T-cell (primary cell): Measurements from ENCODE around the gene ACTL10. TPM values are rescaled to one million over a fixed set of nuclear protein-coding genes. Genes with fewer than 3 reads are reported as not detected.
"Not testable (repeated sequence)": the region's sequence is repeated elsewhere in the genome, so short reads cannot be mapped to it uniquely, and the experiment has no call there.

Source experiments
- ATAC-seq, 4 experiments: fragments of 200-7000 bp in 3 of 4; fragments of 150-1000 bp in 1 of 4; cut with Tn5 transposase; replicated peaks in 1 of 4; 1 replicate in 3 of 4; 2 replicates in 1 of 4; pipeline ENCODE4 v1.10.0; 2021; ENCODE audit warnings: moderate library complexity in 3 of 4, mild to moderate bottlenecking in 2 of 4, moderate number of reproducible peaks in 1 of 4
- CTCF ChIA-PET, 2 donors: fragments of 300-600 bp; sonication (Branson Sonifier 250); formaldehyde crosslinking; loops; one replicate each; lab custom pipeline; 2022; ENCODE audit warnings: antibody characterized with exemption in 2 of 2; lab: Charles Lee
- POLR2A ChIA-PET, 2 donors: fragments of 300-600 bp; sonication (Branson Sonifier 250); formaldehyde crosslinking; loops; one replicate each; lab custom pipeline; 2022; ENCODE audit warnings: antibody characterized with exemption in 2 of 2; lab: Charles Lee
- DNase-seq, 35 experiments: peaks; one replicate each; pipeline versions ENCODE4 v3.0.0 to v3.0.0-alpha.2; 2013 to 2023
- H3K27ac ChIP-seq: one replicate; pipeline ENCODE4 v1.5.1; 2013; ENCODE audit warnings: low read length
- H3K27me3 ChIP-seq, 2 experiments: replicated peaks in 1 of 2; 1 replicate in 1 of 2; 2 replicates in 1 of 2; pipeline versions ENCODE4 v1.6.1 to v1.7.0; 2013; ENCODE audit warnings: low read length in 1 of 2, mixed read lengths in 1 of 2; ENCODE audit not compliant: control insufficient read depth in 2 of 2, insufficient read depth in 2 of 2; ENCODE audit errors: extremely low read depth in 1 of 2
- H3K36me3 ChIP-seq, 2 donors: 1 replicate in 1 of 2; 2 replicates in 1 of 2; pipeline versions ENCODE4 v1.6.1 to v1.7.0; 2013; ENCODE audit warnings: low read length in 1 of 2; ENCODE audit not compliant: control insufficient read depth in 2 of 2, insufficient read depth in 1 of 2; ENCODE audit errors: extremely low read depth in 1 of 2
- H3K4me1 ChIP-seq, 2 experiments: 1 replicate in 1 of 2; 2 replicates in 1 of 2; pipeline versions ENCODE4 v1.6.1 to v1.7.0; 2013; ENCODE audit warnings: low read length in 2 of 2, mixed read lengths in 1 of 2; ENCODE audit not compliant: insufficient read depth in 2 of 2, control insufficient read depth in 1 of 2; ENCODE audit errors: extremely low read depth in 1 of 2
- H3K4me3 ChIP-seq, 2 donors: 1 replicate in 1 of 2; 2 replicates in 1 of 2; pipeline versions ENCODE4 v1.5.1 to v1.7.0; 2013; ENCODE audit warnings: mild to moderate bottlenecking in 2 of 2, low read length in 1 of 2, moderate library complexity in 1 of 2; ENCODE audit not compliant: control insufficient read depth in 1 of 2; ENCODE audit errors: extremely low read depth in 1 of 2
- H3K9me3 ChIP-seq: 2 replicates; pipeline ENCODE4 v1.7.0; 2013
- H3K27ac Mint-ChIP-seq, 2 donors: one replicate each; pipeline ENCODE4 v1.8.0; 2020 to 2021; ENCODE audit warnings: mild to moderate bottlenecking in 2 of 2, mixed read lengths in 2 of 2
- H3K27me3 Mint-ChIP-seq, 2 donors: one replicate each; pipeline ENCODE4 v1.8.0; 2021 to 2022; ENCODE audit warnings: mixed read lengths in 2 of 2
- H3K36me3 Mint-ChIP-seq: one replicate; pipeline ENCODE4 v1.8.0; 2021; ENCODE audit warnings: mixed read lengths
- H3K4me1 Mint-ChIP-seq, 3 donors: one replicate each; pipeline ENCODE4 v1.8.0; 2020 to 2022; ENCODE audit warnings: mixed read lengths in 3 of 3, mild to moderate bottlenecking in 1 of 3
- H3K4me3 Mint-ChIP-seq, 3 donors: one replicate each; pipeline ENCODE4 v1.8.0; 2020 to 2022; ENCODE audit warnings: mild to moderate bottlenecking in 3 of 3, mixed read lengths in 3 of 3, moderate library complexity in 3 of 3
- H3K9me3 Mint-ChIP-seq, 3 donors: one replicate each; pipeline ENCODE4 v1.8.0; 2020 to 2022; ENCODE audit warnings: mixed read lengths in 3 of 3
- WGBS: methylation state at CpG from one replicate; pipeline ENCODE4 v1.1.5; 2013; ENCODE audit warnings: missing lambda C conversion rate; ENCODE audit not compliant: insufficient coverage; 5-methylcytosine and 5-hydroxymethylcytosine counted together
- total RNA-seq, 35 experiments: library from RNA in 6 of 35; stranded (reverse) in 6 of 35; fragments of 120-200 nt in 1 of 35; gene quantifications; one replicate each; pipeline versions ENCODE4 v1.2.1 to v1.2.4 and lab custom pipeline; 2013 to 2026

The ACTL10 gene
- total RNA-seq, 5 donors from 2014 or later (not counting 1 experiment from before 2014, with no cell fraction given), result 1.1 to 7.9 (median 6.1) TPM

DNA sequence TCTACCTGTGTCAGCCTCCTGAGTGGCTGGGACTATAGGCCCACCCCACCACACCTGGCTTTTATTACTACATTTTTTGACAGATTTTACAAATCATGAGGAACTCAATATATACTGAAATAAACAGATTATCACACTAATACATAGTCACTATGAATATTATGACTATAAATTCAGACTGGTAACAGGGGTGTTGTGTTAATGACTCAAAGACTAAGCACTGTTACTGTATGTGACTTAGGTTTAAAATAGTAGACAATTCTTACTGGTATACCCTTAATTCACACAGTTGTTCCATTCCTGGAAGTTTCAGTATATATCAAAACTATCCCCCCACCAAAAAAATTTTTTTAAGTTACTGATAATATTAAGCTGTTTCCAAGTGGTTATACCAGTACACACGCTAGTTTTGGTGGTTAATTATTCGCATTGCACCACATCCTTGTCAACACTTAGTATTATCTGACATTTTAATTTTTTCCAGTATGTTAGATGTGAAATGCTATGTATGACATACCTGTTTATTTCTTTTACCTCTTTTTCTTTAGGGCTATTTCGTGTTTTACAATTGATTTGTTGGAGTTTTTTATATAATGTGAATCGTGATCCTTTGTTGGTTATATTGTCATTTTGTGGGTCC, 39.0 kb upstream of the ACTL10 start:
- Histone ChIP-seq H3K27me3 (no peaks in the 10 kb centered on the region), H3K4me3 (no peak overlapping the region), H3K27ac (no peak overlapping the region), H3K4me1 (peaks cover 3 to 27% of the 10 kb centered on the region in 2 experiments), H3K36me3 (peaks cover 13 to 67% of the 10 kb centered on the region in 2 donors), H3K9me3 (no peaks in the 10 kb centered on the region)
- Mint-ChIP-seq H3K4me1 (peaks cover 13 to 27% (median 26%) of the 10 kb centered on the region in 3 donors), H3K36me3 (peaks cover 67% of the 10 kb centered on the region), H3K9me3 (peaks cover 0 to 3% (median 0%) of the 10 kb centered on the region in 3 donors), H3K27ac (peak overlapping the region in 1 of 2 donors; percentile 58), H3K4me3 (no peak overlapping the region), H3K27me3 (no peaks in the 10 kb centered on the region)
- DNase-seq, result no peak
- WGBS, result no CpG with 5 or more reads among the region's 4 CpGs
- CTCF ChIA-PET, result interaction anchor here in 1 of 2 donors (0.6 kb wide), 1 partner anchor 867 kb away, joined by 5 read pairs; no protein-coding TSS in a partner anchor
- ATAC-seq, result no peak
- POLR2A ChIA-PET, result no interaction called here

DNA sequence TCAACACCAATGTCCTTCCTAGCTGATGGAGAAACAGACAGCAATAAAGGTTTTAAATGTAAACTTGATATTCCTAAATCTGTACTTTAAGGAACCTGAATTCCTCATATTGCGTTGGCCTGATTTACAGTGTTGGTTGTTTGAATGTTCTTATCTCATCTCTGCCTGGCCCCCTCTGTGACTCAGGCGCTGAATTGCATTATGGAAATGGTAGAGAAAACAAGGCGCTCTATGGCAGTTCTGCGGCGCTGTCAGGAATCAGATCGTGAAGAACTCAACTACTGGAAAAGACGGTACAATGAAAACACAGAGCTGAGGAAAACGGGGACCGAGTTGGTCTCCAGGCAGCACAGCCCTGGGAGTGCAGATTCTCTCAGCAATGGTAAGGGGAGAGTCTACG, 37.2 kb upstream of the ACTL10 start:
- ChIA-PET CTCF (no interaction called here), POLR2A (no interaction called here)
- H3K27me3 ChIP-seq, result no peaks in the 10 kb centered on the region
- peaks cover 3 to 20% of the 10 kb centered on the region in 2 experiments for H3K4me1 ChIP-seq
- no peaks in the 10 kb centered on the region for H3K27me3 Mint-ChIP-seq
- H3K27ac Mint-ChIP-seq, result peak overlapping the region in 1 of 2 donors; percentile 3
- H3K36me3 Mint-ChIP-seq, result peaks cover 53% of the 10 kb centered on the region
- DNase-seq (no peak), ATAC-seq (no peak)
- H3K9me3 ChIP-seq, result no peaks in the 10 kb centered on the region
- H3K4me3 ChIP-seq, result no peak overlapping the region
- WGBS, result 99% methylated on average over 8 of the region's 10 CpGs
- peaks cover 13 to 67% of the 10 kb centered on the region in 2 donors for H3K36me3 ChIP-seq
- H3K27ac ChIP-seq, result no peak overlapping the region
- no peak overlapping the region for H3K4me3 Mint-ChIP-seq
- peaks cover 13 to 19% (median 19%) of the 10 kb centered on the region in 3 donors for H3K4me1 Mint-ChIP-seq
- peaks cover 0 to under 1% (median 0%) of the 10 kb centered on the region in 3 donors for H3K9me3 Mint-ChIP-seq

DNA sequence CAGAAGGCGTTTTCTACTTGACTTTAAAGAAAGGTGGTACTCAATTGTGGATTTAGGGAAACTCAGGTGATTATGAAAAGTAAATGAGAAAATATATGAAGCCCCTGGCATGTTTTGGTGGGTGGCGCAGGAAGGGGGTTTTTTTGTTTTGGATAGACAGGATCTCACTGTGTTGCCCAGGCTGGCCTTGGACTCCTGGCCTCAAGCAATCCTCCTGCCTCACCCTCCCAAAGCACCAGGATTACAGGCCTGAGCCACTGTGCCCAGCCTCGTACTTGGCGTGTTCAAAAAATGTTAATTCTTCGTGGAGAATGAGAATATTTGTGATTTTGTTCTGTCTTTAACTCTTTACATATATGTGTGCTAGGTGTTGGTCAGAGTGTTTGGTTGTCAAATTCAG, 36.8 kb upstream of the ACTL10 start:
- Mint-ChIP-seq H3K27ac (no peak overlapping the region), H3K9me3 (no peaks in the 10 kb centered on the region), H3K36me3 (peaks cover 53% of the 10 kb centered on the region), H3K27me3 (no peaks in the 10 kb centered on the region), H3K4me3 (no peak overlapping the region), H3K4me1 (peaks cover 8 to 15% (median 15%) of the 10 kb centered on the region in 3 donors)
- H3K4me1 ChIP-seq, result peaks cover 3 to 17% of the 10 kb centered on the region in 2 experiments
- H3K27me3 ChIP-seq, result no peaks in the 10 kb centered on the region
- POLR2A ChIA-PET, result no interaction called here
- H3K27ac ChIP-seq, result no peak overlapping the region
- ATAC-seq (no peak), DNase-seq (no peak)
- CTCF ChIA-PET, result no interaction called here
- no peaks in the 10 kb centered on the region for H3K9me3 ChIP-seq
- no peak overlapping the region for H3K4me3 ChIP-seq
- peaks cover 13 to 63% of the 10 kb centered on the region in 2 donors for H3K36me3 ChIP-seq
- 67% methylated on average over 1 of the region's 5 CpGs for WGBS

GRCh38 chr20:33630507-33630906, 36.2 kb upstream of the ACTL10 start:
- no peak overlapping the region for H3K4me3 ChIP-seq
- CTCF ChIA-PET, result no interaction called here
- 89% methylated on average over 1 of the region's 4 CpGs for WGBS
- H3K27ac ChIP-seq, result no peak overlapping the region
- no peaks in the 10 kb centered on the region for H3K9me3 Mint-ChIP-seq
- no peak overlapping the region for H3K4me3 Mint-ChIP-seq
- H3K27me3 ChIP-seq, result no peaks in the 10 kb centered on the region
- DNase-seq (no peak), ATAC-seq (no peak)
- POLR2A ChIA-PET, result interaction anchor here in 1 of 2 donors (0.5 kb wide), 1 partner anchor 176 kb away, joined by 6 read pairs; no protein-coding TSS in a partner anchor
- peaks cover 5 to 11% (median 9%) of the 10 kb centered on the region in 3 donors for H3K4me1 Mint-ChIP-seq
- H3K27ac Mint-ChIP-seq, result no peak overlapping the region
- H3K27me3 Mint-ChIP-seq, result no peaks in the 10 kb centered on the region
- H3K9me3 ChIP-seq, result no peaks in the 10 kb centered on the region
- H3K36me3 ChIP-seq, result peaks cover 13 to 63% of the 10 kb centered on the region in 2 donors
- H3K4me1 ChIP-seq, result peaks cover 3 to 13% of the 10 kb centered on the region in 2 experiments
- peaks cover 48% of the 10 kb centered on the region for H3K36me3 Mint-ChIP-seq

DNA sequence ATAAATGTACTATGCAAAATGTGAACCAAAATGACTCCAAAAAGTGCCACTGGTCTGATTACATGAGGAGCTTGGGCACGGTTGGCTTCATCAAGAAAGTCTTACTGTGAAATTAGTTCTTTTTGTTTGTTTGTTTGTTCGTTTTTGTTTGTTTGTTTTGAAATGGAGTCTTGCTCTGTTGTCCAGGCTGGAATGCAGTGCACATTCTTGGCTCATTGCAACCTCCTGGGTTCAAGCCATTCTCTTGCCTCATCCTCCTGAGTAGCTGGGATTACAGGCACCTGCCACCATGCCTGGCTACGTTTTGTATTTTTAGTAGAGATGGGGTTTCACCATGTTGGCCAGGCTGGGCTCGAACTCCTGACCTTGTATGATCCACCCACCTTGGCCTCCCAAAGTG, 34.8 kb upstream of the ACTL10 start:
- H3K27ac ChIP-seq, H3K9me3 Mint-ChIP-seq, POLR2A ChIA-PET, H3K4me1 Mint-ChIP-seq, CTCF ChIA-PET, DNase-seq, H3K27me3 ChIP-seq, H3K4me3 Mint-ChIP-seq, H3K4me1 ChIP-seq, ATAC-seq, H3K9me3 ChIP-seq, H3K27ac Mint-ChIP-seq, H3K4me3 ChIP-seq, H3K27me3 Mint-ChIP-seq: not testable (repeated sequence)
- H3K36me3 ChIP-seq, result peaks cover 9 to 60% of the 10 kb centered on the region in 2 donors
- 83% methylated on average over 1 of the region's 4 CpGs for WGBS
- H3K36me3 Mint-ChIP-seq, result peaks cover 46% of the 10 kb centered on the region

DNA sequence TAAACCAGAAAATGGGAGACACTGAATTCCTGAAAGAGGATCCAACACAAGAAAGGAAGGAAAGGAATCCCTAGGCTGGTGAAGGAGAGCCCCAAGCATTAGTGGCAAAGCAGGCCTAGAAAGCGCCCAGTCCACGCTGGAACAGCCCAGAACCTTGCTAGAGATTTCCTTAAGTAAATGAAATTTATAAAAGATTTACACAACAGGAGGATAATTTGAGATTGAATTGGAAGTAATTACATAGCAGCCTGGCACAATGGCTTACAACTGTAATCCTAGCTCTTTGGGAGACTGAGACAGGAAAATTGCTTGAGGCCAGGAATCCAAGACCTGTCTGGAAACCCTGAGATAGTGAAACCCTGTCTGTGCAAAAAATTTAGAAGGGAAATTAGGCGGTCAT, 31.4 kb upstream of the ACTL10 start:
- H3K4me1 ChIP-seq, result peaks cover 3 to 7% of the 10 kb centered on the region in 2 experiments
- Mint-ChIP-seq H3K27me3 (no peaks in the 10 kb centered on the region), H3K36me3 (peaks cover 38% of the 10 kb centered on the region), H3K27ac (peak overlapping the region in 1 of 2 donors; percentile 28), H3K4me3 (no peak overlapping the region), H3K9me3 (no peaks in the 10 kb centered on the region), H3K4me1 (peaks cover 5 to 8% (median 6%) of the 10 kb centered on the region in 3 donors)
- POLR2A ChIA-PET, result no interaction called here
- peaks cover 13 to 52% of the 10 kb centered on the region in 2 donors for H3K36me3 ChIP-seq
- H3K4me3 ChIP-seq, result no peak overlapping the region
- CTCF ChIA-PET, result interaction anchor here in 1 of 2 donors (0.6 kb wide), 1 partner anchor 1807 kb away, joined by 3 read pairs; no protein-coding TSS in a partner anchor
- DNase-seq (no peak), ATAC-seq (no peak)
- no peak overlapping the region for H3K27ac ChIP-seq
- no peaks in the 10 kb centered on the region for H3K9me3 ChIP-seq
- H3K27me3 ChIP-seq, result no peaks in the 10 kb centered on the region
- WGBS, result 100% methylated on average over 1 of the region's 3 CpGs
